PFSK-1 (cell line): Measurements from ENCODE around the gene MSI2.

Experiments used
- FOXP2 ChIP-seq: optimal IDR thresholded peaks from 2 replicates; pipeline ENCODE3; 2011; ENCODE audit warnings: borderline replicate concordance, control low read depth, inconsistent platforms; ENCODE audit not compliant: insufficient read depth; ENCODE audit errors: extremely low read length, extremely low read depth
- POLR2AphosphoS5 ChIP-seq: IDR thresholded peaks from 2 replicates; pipeline ENCODE4 v1.6.1; 2012; ENCODE audit warnings: low read depth, mild to moderate bottlenecking, control low read depth, low read length, moderate library complexity
- REST ChIP-seq, 2 experiments: IDR thresholded peaks; 2 replicates each; pipeline versions ENCODE4 v1.6.1 to v1.8.0; 2011 to 2012; ENCODE audit warnings: low read depth in 2 of 2, low read length in 2 of 2, control low read depth in 1 of 2, inconsistent platforms in 1 of 2, mild to moderate bottlenecking in 1 of 2, moderate library complexity in 1 of 2; ENCODE audit not compliant: insufficient read depth in 1 of 2
- SIN3A ChIP-seq: IDR thresholded peaks from 2 replicates; pipeline ENCODE4 v1.6.1; 2012; ENCODE audit warnings: mild to moderate bottlenecking, low read length, moderate library complexity, borderline replicate concordance; ENCODE audit not compliant: insufficient read depth
- TAF1 ChIP-seq: IDR thresholded peaks from 2 replicates; pipeline ENCODE4 v1.6.1; 2012; ENCODE audit warnings: low read length, control low read depth, borderline replicate concordance; ENCODE audit not compliant: insufficient read depth

Gene MSI2

GRCh38 chr17:57316361-57316760, 60.0 kb downstream of the MSI2 start:
- no peak for TF ChIP-seq TAF1
- TF ChIP-seq SIN3A = no peak
- no peak for TF ChIP-seq FOXP2
- no peak for TF ChIP-seq POLR2AphosphoS5
- TF ChIP-seq REST (IDR thresholded peaks at IDR 0.05; ENCODE audit: insufficient read depth in 1 of 2, low read depth in 2 of 2, low read length in 2 of 2) = no peak

- TF ChIP-seq SIN3A (no peak), TAF1 (no peak), FOXP2 (no peak), POLR2AphosphoS5 (no peak), REST (IDR thresholded peaks at IDR 0.05; ENCODE audit: insufficient read depth in 1 of 2, low read depth in 2 of 2, low read length in 2 of 2) (no peak)
These were observed 60.8 kb downstream of the MSI2 start for GRCh38 chr17:57317079-57317478.

DNA sequence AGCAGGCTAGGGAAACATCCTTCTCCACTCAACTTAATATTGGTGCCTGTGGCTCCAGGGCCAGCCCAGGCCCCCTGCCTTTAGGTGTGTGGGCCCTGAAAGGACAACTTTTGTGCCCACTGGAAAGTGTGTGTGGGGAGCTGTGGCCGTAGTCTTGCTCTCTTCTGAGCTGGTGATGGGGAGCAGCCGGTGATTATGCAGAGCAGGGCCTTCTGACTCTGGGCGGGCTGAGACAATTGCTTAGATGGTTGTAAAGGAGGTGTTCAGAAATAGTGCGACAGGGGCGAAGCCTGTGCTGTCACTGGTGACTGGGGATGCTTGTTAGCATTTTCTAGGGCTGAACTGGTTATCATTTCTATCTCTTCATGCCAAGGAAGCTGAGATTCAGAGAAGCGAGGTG, 62.6 kb downstream of the MSI2 start:
- TF ChIP-seq SIN3A (no peak), POLR2AphosphoS5 (no peak), TAF1 (no peak), REST (IDR thresholded peaks at IDR 0.05; ENCODE audit: insufficient read depth in 1 of 2, low read depth in 2 of 2, low read length in 2 of 2) (no peak)

- TF ChIP-seq TAF1 (no peak), FOXP2 (no peak), REST (IDR thresholded peaks at IDR 0.05; ENCODE audit: insufficient read depth in 1 of 2, low read depth in 2 of 2, low read length in 2 of 2) (no peak), SIN3A (no peak), POLR2AphosphoS5 (no peak)
These were observed 63.5 kb downstream of the MSI2 start for GRCh38 chr17:57319806-57320205.

DNA sequence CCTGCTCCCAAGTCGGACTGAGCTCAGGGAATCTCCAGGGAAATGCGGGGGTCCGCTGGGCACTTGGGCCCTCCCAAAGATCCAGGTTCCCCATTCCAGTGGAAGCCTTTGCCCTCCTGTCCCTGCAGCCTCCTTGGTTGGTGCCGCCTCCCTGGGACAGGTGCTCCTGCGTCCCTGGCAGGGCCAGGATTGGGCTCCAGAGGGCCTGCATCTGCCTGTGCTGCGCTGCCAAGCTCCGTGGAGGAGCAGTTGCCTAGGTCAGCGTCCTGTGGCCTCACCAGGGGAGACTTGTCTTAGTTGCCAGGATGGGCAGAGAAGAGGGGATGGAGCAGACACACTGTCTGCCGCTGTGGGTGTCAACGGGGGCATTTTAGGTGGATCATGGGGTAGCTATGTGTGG, 67.1 kb downstream of the MSI2 start:
- TF ChIP-seq REST (IDR thresholded peaks at IDR 0.05; ENCODE audit: insufficient read depth in 1 of 2, low read depth in 2 of 2, low read length in 2 of 2) = no peak
- no peak for TF ChIP-seq POLR2AphosphoS5
- TF ChIP-seq FOXP2 = no peak
- TF ChIP-seq SIN3A = no peak
- no peak for TF ChIP-seq TAF1
